AG04449 (cell line): ENCODE results near the gene LITAF.

Source experiments
- CTCF ChIA-PET: fragments of 350-600 bp; formaldehyde crosslinking; extraction: SDS; loops from one replicate; lab custom pipeline; 2021; ENCODE audit warnings: antibody characterized with exemption; lab: Yijun Ruan, JAX
- POLR2A ChIA-PET: fragments of 400-600, 350-600 bp; formaldehyde crosslinking; extraction: SDS; loops from one replicate; lab custom pipeline; 2020; ENCODE audit warnings: antibody characterized with exemption, inconsistent platforms; lab: Yijun Ruan, JAX
- DNase-seq: peaks from one replicate; pipeline ENCODE4 v3.0.0-alpha.2; 2010; ENCODE audit warnings: low read depth, low spot score
- H3K4me3 ChIP-seq: 2 replicates; pipeline ENCODE4 v1.5.1; 2011; ENCODE audit warnings: low read depth, mild to moderate bottlenecking, control low read depth, low read length
- TF ChIP-seq, protein P1 (sequence below): IDR thresholded peaks from one replicate; pipeline ENCODE4 v1.5.1; 2011; ENCODE audit warnings: mild to moderate bottlenecking, moderate library complexity, low read length, control low read depth, inconsistent platforms; ENCODE audit not compliant: insufficient read depth; ENCODE audit errors: missing control alignments

The LITAF gene

DNA sequence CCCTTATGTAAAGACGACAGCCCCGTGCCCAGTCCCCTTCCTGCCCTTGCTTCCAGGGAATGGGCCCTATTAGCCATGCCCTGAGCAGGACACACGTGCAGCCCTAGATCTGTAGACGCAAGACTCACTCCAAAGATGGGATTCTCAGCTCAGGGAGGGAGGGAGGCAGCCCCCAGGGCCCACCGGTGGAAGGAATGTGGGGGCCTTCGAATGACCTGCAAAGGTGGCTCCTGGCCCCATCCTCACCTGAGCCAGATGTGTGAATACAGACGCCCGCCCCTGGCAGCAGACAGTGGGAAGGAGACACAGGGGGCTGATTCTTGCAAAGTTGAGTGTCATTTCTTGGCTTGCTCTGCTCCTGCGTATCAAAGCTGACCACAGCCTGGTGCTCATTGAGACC, 47.8 kb downstream of the LITAF start:
- TF ChIP-seq, protein P1, sequence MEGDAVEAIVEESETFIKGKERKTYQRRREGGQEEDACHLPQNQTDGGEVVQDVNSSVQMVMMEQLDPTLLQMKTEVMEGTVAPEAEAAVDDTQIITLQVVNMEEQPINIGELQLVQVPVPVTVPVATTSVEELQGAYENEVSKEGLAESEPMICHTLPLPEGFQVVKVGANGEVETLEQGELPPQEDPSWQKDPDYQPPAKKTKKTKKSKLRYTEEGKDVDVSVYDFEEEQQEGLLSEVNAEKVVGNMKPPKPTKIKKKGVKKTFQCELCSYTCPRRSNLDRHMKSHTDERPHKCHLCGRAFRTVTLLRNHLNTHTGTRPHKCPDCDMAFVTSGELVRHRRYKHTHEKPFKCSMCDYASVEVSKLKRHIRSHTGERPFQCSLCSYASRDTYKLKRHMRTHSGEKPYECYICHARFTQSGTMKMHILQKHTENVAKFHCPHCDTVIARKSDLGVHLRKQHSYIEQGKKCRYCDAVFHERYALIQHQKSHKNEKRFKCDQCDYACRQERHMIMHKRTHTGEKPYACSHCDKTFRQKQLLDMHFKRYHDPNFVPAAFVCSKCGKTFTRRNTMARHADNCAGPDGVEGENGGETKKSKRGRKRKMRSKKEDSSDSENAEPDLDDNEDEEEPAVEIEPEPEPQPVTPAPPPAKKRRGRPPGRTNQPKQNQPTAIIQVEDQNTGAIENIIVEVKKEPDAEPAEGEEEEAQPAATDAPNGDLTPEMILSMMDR = no peak
- no peak overlapping the region for H3K4me3 ChIP-seq
- ChIA-PET CTCF (interaction anchor here (1.0 to 1.2 kb wide), 2 partner anchors 102 to 176 kb away, joined by 3 read pairs; no protein-coding TSS in a partner anchor), POLR2A (no interaction called here)
- no peak for DNase-seq

DNA sequence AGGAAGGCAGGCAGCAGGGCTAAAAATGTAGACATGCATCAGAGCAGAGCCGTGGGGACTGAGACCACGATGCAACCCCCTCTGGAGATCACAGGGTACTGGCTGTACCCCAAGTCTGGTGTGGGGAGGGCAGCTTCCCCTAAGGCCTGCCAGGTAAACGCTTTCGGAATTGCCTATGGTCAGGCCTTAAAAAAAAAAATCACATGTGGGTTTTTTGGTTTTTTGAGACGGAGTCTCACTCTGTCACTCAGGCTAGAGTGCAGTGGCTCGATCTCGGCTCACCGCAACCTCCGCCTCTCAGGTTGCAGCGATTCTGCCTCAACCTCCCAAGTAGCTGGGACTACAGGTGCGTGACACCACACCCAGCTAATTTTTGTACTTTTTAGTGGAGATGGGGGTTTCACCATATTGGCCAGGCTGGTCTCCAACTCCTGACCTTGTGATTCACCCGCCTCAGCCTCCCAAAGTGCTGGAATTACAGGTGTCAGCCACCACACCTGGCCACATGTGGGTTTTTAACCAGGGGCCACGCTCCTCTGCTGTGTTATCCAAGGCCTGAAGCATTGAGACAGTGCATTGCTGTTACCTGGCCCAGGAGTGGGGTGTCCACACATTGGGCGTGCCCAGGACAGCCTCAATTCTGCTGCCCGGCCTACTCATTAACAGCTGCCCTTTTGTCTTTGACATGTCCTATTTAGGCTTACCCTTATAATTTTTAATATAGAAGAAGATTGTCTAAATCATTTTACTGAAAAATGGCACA, 50.4 kb downstream of the LITAF start:
- ChIA-PET POLR2A (no interaction called here), CTCF (interaction anchor here (0.6 to 2.7 kb wide), 4 partner anchors 68 to 178 kb away, joined by 3 to 13 read pairs (median 4); no protein-coding TSS in a partner anchor)
- no peak overlapping the region for H3K4me3 ChIP-seq
- TF ChIP-seq, protein P1 = no peak
- no peak for DNase-seq

DNA sequence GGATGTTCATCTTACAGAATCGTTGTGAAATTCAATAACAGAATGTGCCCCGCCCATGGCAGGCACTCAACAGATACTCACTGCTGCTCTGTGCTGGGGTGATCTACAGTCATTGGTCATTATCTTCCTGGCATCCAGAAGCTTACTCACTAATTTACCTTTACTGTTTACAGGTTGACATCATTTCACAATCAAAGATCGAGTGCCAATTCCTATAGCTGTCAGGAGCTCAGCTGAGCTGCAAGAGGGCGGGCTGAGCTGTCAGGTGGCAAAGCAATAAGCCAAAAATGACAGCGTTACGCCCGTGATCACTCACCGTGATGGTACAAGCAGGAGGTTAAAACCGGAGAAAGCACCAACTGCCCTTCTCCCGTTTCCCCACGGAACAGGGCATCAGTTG, 51.2 kb downstream of the LITAF start:
- H3K4me3 ChIP-seq = no peak overlapping the region
- DNase-seq = no peak
- TF ChIP-seq, protein P1 = no peak
- POLR2A ChIA-PET = no interaction called here
- CTCF ChIA-PET = interaction anchor here (0.6 to 2.7 kb wide), 13 partner anchors 10 to 180 kb away, joined by 3 to 13 read pairs (median 3); no protein-coding TSS in a partner anchor

DNA sequence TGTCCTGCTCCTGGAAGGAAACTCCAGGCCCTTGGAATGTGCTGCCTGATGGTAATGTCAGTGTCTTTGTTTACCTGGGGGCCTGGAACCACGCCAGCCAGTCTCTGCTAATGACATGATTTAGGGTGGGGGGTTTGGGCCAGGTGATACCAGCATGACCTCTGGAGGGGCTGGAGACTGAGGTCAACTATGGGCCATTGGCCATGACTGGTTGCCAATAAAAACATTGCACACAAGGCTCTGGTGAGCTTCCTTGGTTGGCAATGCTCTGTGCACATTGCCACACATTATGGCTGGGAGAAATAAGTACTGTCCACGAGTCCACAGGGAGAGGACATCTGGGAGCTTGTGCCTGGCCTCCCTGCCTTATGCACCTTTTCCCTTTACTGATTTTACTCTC, 52.5 kb downstream of the LITAF start:
- H3K4me3 ChIP-seq = no peak overlapping the region
- CTCF ChIA-PET = interaction anchor here (0.6 to 2.7 kb wide), 9 partner anchors 12 to 181 kb away, joined by 3 to 13 read pairs (median 4); no protein-coding TSS in a partner anchor
- POLR2A ChIA-PET = no interaction called here
- TF ChIP-seq, protein P1 = no peak
- DNase-seq = no peak

DNA sequence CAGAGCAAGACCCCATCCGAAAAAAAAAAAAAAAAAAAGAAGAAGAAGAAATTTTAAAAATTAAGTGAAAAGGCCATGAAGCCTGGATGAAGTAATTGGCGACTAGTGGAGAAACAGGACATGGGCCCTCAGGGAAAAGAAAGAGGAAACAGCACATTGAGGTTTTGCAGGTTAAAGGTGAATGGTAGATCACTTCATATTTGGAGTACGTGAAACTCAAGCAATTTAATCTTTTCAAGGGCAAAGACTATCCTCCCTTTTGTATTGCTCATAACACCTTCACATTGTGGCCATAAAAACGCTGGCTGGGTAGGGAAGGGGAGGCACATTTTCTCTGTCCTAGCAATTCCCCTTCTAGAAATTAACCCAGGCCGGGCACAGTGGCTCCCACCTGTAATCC, 53.1 kb downstream of the LITAF start:
- ChIA-PET POLR2A (no interaction called here), CTCF (interaction anchor here (0.8 to 6.2 kb wide), 9 partner anchors 11 to 181 kb away, joined by 3 to 76 read pairs (median 13); no protein-coding TSS in a partner anchor)
- no peak for DNase-seq
- TF ChIP-seq, protein P1 = no peak
- no peak overlapping the region for H3K4me3 ChIP-seq
